Measurements from ENCODE around the gene ACLY. TPM values are rescaled to one million over a fixed set of nuclear protein-coding genes. Genes with fewer than 3 reads are reported as not detected.

Gene ACLY
- total RNA-seq, 2 experiments from 2014 or later = 185 to 186 TPM

GRCh38 chr17:41906465-41907184 lies 12.1 kb downstream of the ACLY start:
- no peak overlapping the region for H3K4me3 Mint-ChIP-seq
- no peak for TF ChIP-seq CTCF (IDR thresholded peaks at IDR 0.05)
- no peaks in the 10 kb centered on the region for H3K27me3 Mint-ChIP-seq
- H3K9me3 Mint-ChIP-seq = no peaks in the 10 kb centered on the region
- no peak for ATAC-seq
- no peak overlapping the region for H3K27ac Mint-ChIP-seq
- POLR2A ChIA-PET = interaction anchor here (2.4 kb wide), 1 partner anchor 11 kb away, joined by 5 read pairs; no protein-coding TSS in a partner anchor
- CTCF ChIA-PET = no interaction called here
- intact Hi-C loops (cut with micrococcal nuclease) = no loop called here
- no peak for DNase-seq
- H3K4me1 Mint-ChIP-seq (ENCODE audit: low read depth) = no peaks in the 10 kb centered on the region
- H3K36me3 Mint-ChIP-seq (ENCODE audit: low read depth) = peaks cover 50% of the 10 kb centered on the region

- intact Hi-C loops (cut with micrococcal nuclease) = no loop called here
- POLR2A ChIA-PET = interaction anchor here (1.2 to 1.4 kb wide), 2 partner anchors 10 to 13 kb away, joined by 3 to 4 read pairs; partner anchors contain the start of gene ACLY
- ATAC-seq (no peak), DNase-seq (no peak)
- Mint-ChIP-seq H3K4me1 (ENCODE audit: low read depth) (no peaks in the 10 kb centered on the region), H3K27ac (no peak overlapping the region), H3K27me3 (no peaks in the 10 kb centered on the region), H3K4me3 (no peak overlapping the region), H3K9me3 (no peaks in the 10 kb centered on the region), H3K36me3 (ENCODE audit: low read depth) (peaks cover 53% of the 10 kb centered on the region)
- CTCF ChIA-PET = no interaction called here
- no peak for TF ChIP-seq CTCF (IDR thresholded peaks at IDR 0.05)
Measured at GRCh38 chr17:41905172-41905571, 13.6 kb downstream of the ACLY start.

- H3K27ac Mint-ChIP-seq = no peak overlapping the region
- no peaks in the 10 kb centered on the region for H3K4me1 Mint-ChIP-seq (ENCODE audit: low read depth)
- ChIA-PET POLR2A (interaction anchor here (1.4 kb wide), 1 partner anchor 14 kb away, joined by 4 read pairs; the partner anchor contains the start of gene ACLY), CTCF (no interaction called here)
- intact Hi-C loops (cut with micrococcal nuclease) = no loop called here
- no peak overlapping the region for H3K4me3 Mint-ChIP-seq
- DNase-seq (no peak), ATAC-seq (no peak)
- no peaks in the 10 kb centered on the region for H3K9me3 Mint-ChIP-seq
- H3K36me3 Mint-ChIP-seq (ENCODE audit: low read depth) = peaks cover 48% of the 10 kb centered on the region
- no peak for TF ChIP-seq CTCF (IDR thresholded peaks at IDR 0.05)
- H3K27me3 Mint-ChIP-seq = no peaks in the 10 kb centered on the region
Measured at GRCh38 chr17:41904242-41904841, 14.4 kb downstream of the ACLY start.

GRCh38 chr17:41901646-41902045 lies 17.1 kb downstream of the ACLY start:
- ChIA-PET POLR2A (no interaction called here), CTCF (no interaction called here)
- H3K27ac Mint-ChIP-seq = no peak overlapping the region
- no peak for DNase-seq
- no peaks in the 10 kb centered on the region for H3K9me3 Mint-ChIP-seq
- no peak for ATAC-seq
- no peak for TF ChIP-seq CTCF (IDR thresholded peaks at IDR 0.05)
- no peaks in the 10 kb centered on the region for H3K27me3 Mint-ChIP-seq
- intact Hi-C loops (cut with micrococcal nuclease) = no loop called here
- no peak overlapping the region for H3K4me3 Mint-ChIP-seq
- no peaks in the 10 kb centered on the region for H3K4me1 Mint-ChIP-seq (ENCODE audit: low read depth)
- H3K36me3 Mint-ChIP-seq (ENCODE audit: low read depth) = peaks cover 55% of the 10 kb centered on the region

GRCh38 chr17:41896726-41897125 lies 22.0 kb downstream of the ACLY start:
- H3K4me3 Mint-ChIP-seq = no peak overlapping the region
- H3K27me3 Mint-ChIP-seq = no peaks in the 10 kb centered on the region
- DNase-seq = no peak
- H3K4me1 Mint-ChIP-seq (ENCODE audit: low read depth) = no peaks in the 10 kb centered on the region
- no peak overlapping the region for H3K27ac Mint-ChIP-seq
- POLR2A ChIA-PET = no interaction called here
- peaks cover 58% of the 10 kb centered on the region for H3K36me3 Mint-ChIP-seq (ENCODE audit: low read depth)
- TF ChIP-seq CTCF (IDR thresholded peaks at IDR 0.05) = no peak
- no peak for ATAC-seq
- CTCF ChIA-PET = no interaction called here
- H3K9me3 Mint-ChIP-seq = no peaks in the 10 kb centered on the region
- intact Hi-C loops (cut with micrococcal nuclease) = no loop called here
